Motor neuron (in vitro differentiated cells): ENCODE results near the gene MARCHF6. TPM values are rescaled to one million over a fixed set of nuclear protein-coding genes. Genes with fewer than 3 reads are reported as not detected.

Experiments
- ATAC-seq, 8 experiments: fragments of 200-7000 bp; cut with Tn5 transposase; replicated peaks in 6 of 8; 2 replicates each; pipeline ENCODE4 v1.8.0; 2021; ENCODE audit warnings: mild to moderate bottlenecking in 8 of 8, moderate library complexity in 8 of 8
- H3K27ac ChIP-seq, 2 donors: fragments of 250-450 bp; sonication (Bioruptor Pico); 2 replicates each; pipeline ENCODE4 v1.9.0; 2021; ENCODE audit warnings: antibody characterized with exemption in 2 of 2, mild to moderate bottlenecking in 2 of 2, moderate library complexity in 1 of 2
- H3K4me1 ChIP-seq, 2 donors: fragments of 250-450 bp; sonication (Bioruptor Pico); replicated peaks in 1 of 2; 2 replicates each; pipeline ENCODE4 v1.6.1; 2021; ENCODE audit warnings: antibody characterized with exemption in 2 of 2, mild to moderate bottlenecking in 2 of 2, moderate library complexity in 1 of 2
- H3K4me3 ChIP-seq, 5 donors: fragments of 250-450 bp; sonication (Bioruptor Pico); 2 replicates each; pipeline ENCODE4 v1.9.0; 2021; ENCODE audit warnings: antibody characterized with exemption in 5 of 5, mild to moderate bottlenecking in 5 of 5, moderate library complexity in 4 of 5
- WGBS, 10 experiments: fragments of 450-650 bp; shearing (Covaris generic); methylation state at CpG; one replicate each; pipeline ENCODE4 v1.0.0; 2022; 5-methylcytosine and 5-hydroxymethylcytosine counted together
- in situ Hi-C, 9 experiments: fragments of 400-800 bp; cut with MboI; loops; one replicate each; pipeline ENCODE4 v1.15.0; 2021; ENCODE audit warnings: low sequenced_read_pairs in 9 of 9, low pct_unique_long_range_greater_than_20kb in 2 of 9; ENCODE audit not compliant: unreplicated experiment in 9 of 9
- total RNA-seq, 8 experiments: library from RNA; unstranded; fragments of 300-600 nt; gene quantifications; 2 replicates each; pipeline versions ENCODE4 v1.2.3 to v1.2.4, GENCODE V29; 2022

The MARCHF6 gene
- total RNA-seq, 8 experiments from 2014 or later: 27.2 to 172 (median 96.6) TPM

- in situ Hi-C loops: no loop called here
- Histone ChIP-seq H3K27ac (no peak overlapping the region), H3K4me3 (no peak overlapping the region), H3K4me1 (peaks cover 1 to 8% of the 10 kb centered on the region in 2 donors)
- WGBS, 10 experiments: 19 to 100% (median 69%) methylated on average over 1 to 6 of the region's 10 CpGs; no CpG with 5 or more reads in 2 of the 10 experiments
- ATAC-seq: peak in 2 of 8 experiments; percentile 16 to 19
Observed at GRCh38 chr5:10330511-10331230, 22.8 kb upstream of the MARCHF6 start.

GRCh38 chr5:10331341-10331796 lies 22.1 kb upstream of the MARCHF6 start:
- Histone ChIP-seq H3K4me3 (no peak overlapping the region), H3K4me1 (peaks cover 5 to 14% of the 10 kb centered on the region in 2 donors), H3K27ac (no peak overlapping the region)
- ATAC-seq: peak in 4 of 8 experiments; percentile 17 to 85 (median 50)
- in situ Hi-C loops: no loop called here
- 6 to 83% (median 60%) methylated on average over 1 to 5 of the region's 7 CpGs; no CpG with 5 or more reads in 3 of the 10 experiments for WGBS, 10 experiments

GRCh38 chr5:10332301-10332700 lies 21.2 kb upstream of the MARCHF6 start:
- 69 to 100% (median 93%) methylated on average over 1 to 5 of the region's 5 CpGs; no CpG with 5 or more reads in 2 of the 10 experiments for WGBS, 10 experiments
- peaks cover 5 to 14% of the 10 kb centered on the region in 2 donors for H3K4me1 ChIP-seq
- in situ Hi-C loops: no loop called here

GRCh38 chr5:10333154-10334006 lies 20.1 kb upstream of the MARCHF6 start:
- peak; percentile 11 to 91 (median 81) for ATAC-seq
- Histone ChIP-seq H3K4me1 (peaks cover 11 to 17% of the 10 kb centered on the region in 2 donors), H3K4me3 (peak overlapping the region; percentile 16 to 30 (median 23)), H3K27ac (no peak overlapping the region)
- 0 to 40% (median 17%) methylated on average over 1 to 19 of the region's 81 CpGs; no CpG with 5 or more reads in 1 of the 10 experiments for WGBS, 10 experiments
- in situ Hi-C loops: no loop called here

More at GRCh38 chr5:10332301-10332700, 21.2 kb upstream of the MARCHF6 start:
- no peak for ATAC-seq
- Histone ChIP-seq H3K4me3 (no peak overlapping the region), H3K27ac (no peak overlapping the region)

- Histone ChIP-seq H3K4me1 (peaks cover 23 to 29% of the 10 kb centered on the region in 2 donors), H3K27ac (no peak overlapping the region), H3K4me3 (no peak overlapping the region)
- in situ Hi-C loops: no loop called here
- WGBS, 10 experiments: 67 to 100% (median 93%) methylated on average over 1 to 5 of the region's 5 CpGs; no CpG with 5 or more reads in 1 of the 10 experiments
- no peak for ATAC-seq
Observed at GRCh38 chr5:10334831-10335230, 18.7 kb upstream of the MARCHF6 start.

GRCh38 chr5:10335711-10336470 lies 17.6 kb upstream of the MARCHF6 start:
- no peak overlapping the region for H3K27ac ChIP-seq
- 83 to 97% (median 88%) methylated on average over 3 to 13 of the region's 14 CpGs; no CpG with 5 or more reads in 1 of the 10 experiments for WGBS, 10 experiments
- no peak overlapping the region for H3K4me3 ChIP-seq
- no peak for ATAC-seq
- in situ Hi-C loops: no loop called here
- H3K4me1 ChIP-seq: peaks cover 29 to 31% of the 10 kb centered on the region in 2 donors

GRCh38 chr5:10337107-10337506 lies 16.4 kb upstream of the MARCHF6 start:
- in situ Hi-C loops: no loop called here
- ATAC-seq: no peak
- Histone ChIP-seq H3K4me1 (peaks cover 29 to 31% of the 10 kb centered on the region in 2 donors), H3K4me3 (no peak overlapping the region), H3K27ac (no peak overlapping the region)
- 80 to 100% (median 100%) methylated on average over 1 to 3 of the region's 4 CpGs; no CpG with 5 or more reads in 4 of the 10 experiments for WGBS, 10 experiments

GRCh38 chr5:10337986-10338385 lies 15.5 kb upstream of the MARCHF6 start:
- 39 to 100% (median 76%) methylated on average over 1 to 4 of the region's 4 CpGs; no CpG with 5 or more reads in 4 of the 10 experiments for WGBS, 10 experiments
- in situ Hi-C loops: no loop called here
- Histone ChIP-seq H3K4me1 (peaks cover 29 to 31% of the 10 kb centered on the region in 2 donors), H3K4me3 (no peak overlapping the region), H3K27ac (peak overlapping the region in 1 of 2 donors; percentile 81)
- no peak for ATAC-seq

GRCh38 chr5:10338686-10339057 lies 14.8 kb upstream of the MARCHF6 start:
- H3K4me3 ChIP-seq: peak overlapping the region in 4 of 5 donors; percentile 4 to 13 (median 8)
- in situ Hi-C loops: no loop called here
- H3K4me1 ChIP-seq: peaks cover 28 to 29% of the 10 kb centered on the region in 2 donors
- peak in 5 of 8 experiments; percentile 46 to 60 (median 48) for ATAC-seq
- WGBS, 10 experiments: 0 to 30% methylated on average over 1 to 2 of the region's 2 CpGs; no CpG with 5 or more reads in 8 of the 10 experiments
- H3K27ac ChIP-seq: peak overlapping the region; percentile 69 to 81

- peaks cover 24 to 29% of the 10 kb centered on the region in 2 donors for H3K4me1 ChIP-seq
- H3K4me3 ChIP-seq: peak overlapping the region in 4 of 5 donors; percentile 4 to 13 (median 8)
- peak overlapping the region; percentile 69 to 81 for H3K27ac ChIP-seq
- in situ Hi-C loops: no loop called here
- 4 to 80% (median 34%) methylated on average over 1 to 15 of the region's 19 CpGs; no CpG with 5 or more reads in 1 of the 10 experiments for WGBS, 10 experiments
- ATAC-seq: peak in 5 of 8 experiments; percentile 90 to 93 (median 92)
Observed at GRCh38 chr5:10339058-10339811, 14.3 kb upstream of the MARCHF6 start.

- Histone ChIP-seq H3K4me1 (peaks cover 24 to 29% of the 10 kb centered on the region in 2 donors), H3K27ac (peak overlapping the region; percentile 69 to 81), H3K4me3 (no peak overlapping the region)
- WGBS, 10 experiments: 60 to 100% methylated on average over 1 to 2 of the region's 3 CpGs; no CpG with 5 or more reads in 8 of the 10 experiments
- no peak for ATAC-seq
- in situ Hi-C loops: no loop called here
Observed at GRCh38 chr5:10339958-10340357, 13.5 kb upstream of the MARCHF6 start.

GRCh38 chr5:10343486-10343885 lies 10.0 kb upstream of the MARCHF6 start:
- Histone ChIP-seq H3K4me1 (peaks cover 13 to 17% of the 10 kb centered on the region in 2 donors), H3K4me3 (no peak overlapping the region), H3K27ac (no peak overlapping the region)
- WGBS, 10 experiments: 33 to 100% (median 78%) methylated on average over 1 to 4 of the region's 4 CpGs; no CpG with 5 or more reads in 3 of the 10 experiments
- ATAC-seq: no peak
- in situ Hi-C loops: no loop called here
